ENCODE data around the gene CIC. TPM values are rescaled to one million over a fixed set of nuclear protein-coding genes. Genes with fewer than 3 reads are reported as not detected.
A peak's percentile ranks its signal among the peaks of the same experiment; 100 is the strongest.

The CIC gene
- total and polyA plus RNA-seq, 10 of the 15 experiments (the other 5 are each of a cell fraction or from before 2014, with no cell fraction given), result 0.18 to 50.6 (median 7.1) TPM

GRCh38 chr19:42325308-42325895, 56.4 kb downstream of the CIC start, which contains the start of gene MEGF8 (continued):
- TF ChIP-seq IKZF1 (conservative IDR thresholded peaks at IDR 0.05) (peak; percentile 73), BCLAF1 (IDR thresholded peaks at IDR 0.05) (no peak), CBFB (IDR thresholded peaks at IDR 0.05; ENCODE audit: low read depth) (peak; percentile 84), RBBP5 (conservative IDR thresholded peaks at IDR 0.05) (no peak), DPF2 (IDR thresholded peaks at IDR 0.05) (peak; percentile 30; the same call in 1 of the 2 replicates), MXI1 (IDR thresholded peaks at IDR 0.05; ENCODE audit: low read depth, low read length) (peak; percentile 54; the same call in 1 of the 2 replicates), SMAD5 (IDR thresholded peaks at IDR 0.05; ENCODE audit: low read depth) (peak; percentile 61; the same call in 1 of the 2 replicates), POU2F2 (IDR thresholded peaks at IDR 0.05; ENCODE audit: borderline replicate concordance, low read depth, low read length) (peak; percentile 42; the same call in 1 of the 3 replicates), SREBF1 (IDR thresholded peaks at IDR 0.05; ENCODE audit: low read length) (no peak), TCF12 (IDR thresholded peaks at IDR 0.05; ENCODE audit: low read depth, low read length) (peak; percentile 58; the same call in 1 of the 2 replicates), FOXM1 (IDR thresholded peaks at IDR 0.05; ENCODE audit: low read depth, low read length) (no peak), MEF2B (IDR thresholded peaks at IDR 0.05; ENCODE audit: partially characterized antibody, poor library complexity, severe bottlenecking) (peak; percentile 8), PBX3 (IDR thresholded peaks at IDR 0.05; ENCODE audit: insufficient replicate concordance, low read depth, low read length) (no peak), POLR2AphosphoS5 (IDR thresholded peaks at IDR 0.05; ENCODE audit: low read length) (peak; percentile 66; the same call in 1 of the 2 replicates), SP1 (IDR thresholded peaks at IDR 0.05; ENCODE audit: low read depth, low read length) (peak; percentile 65), STAT3 (IDR thresholded peaks at IDR 0.05; ENCODE audit: low read depth, low read length) (peak; percentile 83; the same call in 1 of the 2 replicates), SRF (IDR thresholded peaks at IDR 0.05; ENCODE audit: low read depth in 2 of 2, low read length in 2 of 2) (peak; percentile 98 to 100), ASH2L (IDR thresholded peaks at IDR 0.05; ENCODE audit: borderline replicate concordance, low read depth) (no peak), HCFC1 (IDR thresholded peaks at IDR 0.05; ENCODE audit: low read length) (peak; percentile 58)

Data from GM12878 (cell line).